ENCODE measurements around the gene PHF21A. TPM values are rescaled to one million over a fixed set of nuclear protein-coding genes. Genes with fewer than 3 reads are reported as not detected.

PHF21A gene
- total and polyA plus RNA-seq, 2 of the 13 experiments (the other 11 are each of a cell fraction or from before 2014, with no cell fraction given), result 4.1 to 34.6 TPM

GRCh38 chr11:45902452-45903380, 218.5 kb downstream of the PHF21A start:
- no peak overlapping the region for H2AFZ ChIP-seq (ENCODE audit: low read length)
- H3K4me1 ChIP-seq (ENCODE audit: insufficient read depth, low read length), result peaks cover 28% of the 10 kb centered on the region
- intact Hi-C loops (cut with micrococcal nuclease; ENCODE audit: unreplicated experiment) (no loop called here), in situ Hi-C loops (cut with HindIII; ENCODE audit: extremely low pct_ligation_motif_present, low pct_unique_long_range_greater_than_20kb) (no loop called here)
- H3K27ac ChIP-seq (ENCODE audit: extremely low read length, insufficient read depth, low read length), result no peak overlapping the region
- no peak for TF ChIP-seq ZNF567 (CRISPR knock-in tag; IDR thresholded peaks at IDR 0.05; ENCODE audit: borderline replicate concordance)
- no peak for TF ChIP-seq WIZ (CRISPR knock-in tag; IDR thresholded peaks at IDR 0.05)
- no peak for TF ChIP-seq ZNF75D (CRISPR knock-in tag; IDR thresholded peaks at IDR 0.05; ENCODE audit: borderline replicate concordance)
- no peak for TF ChIP-seq ZMAT3 (CRISPR knock-in tag; conservative IDR thresholded peaks at IDR 0.05)
- no peak for TF ChIP-seq SMYD3 (CRISPR knock-in tag; IDR thresholded peaks at IDR 0.05)
- no peak for TF ChIP-seq RNF2 (conservative IDR thresholded peaks at IDR 0.05; ENCODE audit: low read depth)
- no peak for TF ChIP-seq ZNF44 (CRISPR knock-in tag; IDR thresholded peaks at IDR 0.05)
- TF ChIP-seq TBX3 (IDR thresholded peaks at IDR 0.05; ENCODE audit: borderline replicate concordance), result no peak
- TF ChIP-seq ZNF225 (CRISPR knock-in tag; IDR thresholded peaks at IDR 0.05), result no peak
- TF ChIP-seq SALL1 (CRISPR knock-in tag; IDR thresholded peaks at IDR 0.05), result no peak
- no peaks in the 10 kb centered on the region for H4K20me1 ChIP-seq (ENCODE audit: insufficient read depth, low read length)
- ATAC-seq (no peak), DNase-seq (ENCODE audit: low spot score) (no peak), FAIRE-seq (no peak)
- H3K79me2 ChIP-seq (ENCODE audit: insufficient read depth, low read length), result no peaks in the 10 kb centered on the region
- BruUV-seq (replicated peaks), result no TSS peak
- CTCF ChIA-PET (ENCODE audit: low intra/inter-chr PET ratio, low total read pairs), result no interaction called here
- H3K9ac ChIP-seq (ENCODE audit: insufficient read depth, low read depth, low read length), result no peak overlapping the region
- 98% methylated on average over 17 of the region's 56 CpGs for WGBS (ENCODE audit: low lambda C conversion rate)
- peaks cover 0 to 16% of the 10 kb centered on the region in 2 experiments; a peak in 1 of 5 replicates for H3K27me3 ChIP-seq (ENCODE audit: control insufficient read depth in 1 of 2, insufficient read depth in 2 of 2, low read length in 2 of 2)
- POLR2A ChIA-PET, result no interaction called here
- no peaks in the 10 kb centered on the region for H3K36me3 ChIP-seq (replicated peaks in 1 of 2; ENCODE audit: control insufficient read depth in 1 of 2, insufficient read depth in 2 of 2, low read length in 2 of 2)
- H3K4me3 ChIP-seq (replicated peaks in 1 of 3; ENCODE audit: insufficient read depth in 1 of 3, low read depth in 2 of 3, low read length in 3 of 3), result no peak overlapping the region
- no peaks in the 10 kb centered on the region for H3K9me3 ChIP-seq (ENCODE audit: low read length)
- no peak overlapping the region for H3K4me2 ChIP-seq (ENCODE audit: low read depth, low read length)
